Measurements from ENCODE around the gene TRIM14.
"Not testable (repeated sequence)": the region's sequence is repeated elsewhere in the genome, so short reads cannot be mapped to it uniquely, and the experiment has no call there.

The TRIM14 gene

DNA sequence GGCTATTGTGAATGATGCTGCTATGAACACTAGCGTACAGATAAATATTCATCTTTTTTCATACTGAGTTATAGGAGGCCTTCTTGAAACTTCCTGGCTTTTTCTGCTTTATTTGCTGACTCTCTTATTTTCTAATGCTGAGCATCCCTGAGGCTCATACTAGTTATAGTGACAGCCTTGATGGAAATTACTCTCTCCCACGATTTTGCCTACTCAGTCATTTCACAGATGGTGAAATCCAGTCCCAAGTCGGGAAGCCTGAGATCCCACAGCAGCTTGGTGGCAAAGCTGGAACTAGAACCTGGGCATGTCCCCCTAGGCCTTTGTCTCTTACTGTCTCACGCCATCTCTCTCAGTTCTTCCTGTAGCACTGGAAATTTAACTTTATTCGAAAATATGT is 40.1 kb downstream of the TRIM14 start:
- no peak for DNase-seq
- TF ChIP-seq, protein P1, sequence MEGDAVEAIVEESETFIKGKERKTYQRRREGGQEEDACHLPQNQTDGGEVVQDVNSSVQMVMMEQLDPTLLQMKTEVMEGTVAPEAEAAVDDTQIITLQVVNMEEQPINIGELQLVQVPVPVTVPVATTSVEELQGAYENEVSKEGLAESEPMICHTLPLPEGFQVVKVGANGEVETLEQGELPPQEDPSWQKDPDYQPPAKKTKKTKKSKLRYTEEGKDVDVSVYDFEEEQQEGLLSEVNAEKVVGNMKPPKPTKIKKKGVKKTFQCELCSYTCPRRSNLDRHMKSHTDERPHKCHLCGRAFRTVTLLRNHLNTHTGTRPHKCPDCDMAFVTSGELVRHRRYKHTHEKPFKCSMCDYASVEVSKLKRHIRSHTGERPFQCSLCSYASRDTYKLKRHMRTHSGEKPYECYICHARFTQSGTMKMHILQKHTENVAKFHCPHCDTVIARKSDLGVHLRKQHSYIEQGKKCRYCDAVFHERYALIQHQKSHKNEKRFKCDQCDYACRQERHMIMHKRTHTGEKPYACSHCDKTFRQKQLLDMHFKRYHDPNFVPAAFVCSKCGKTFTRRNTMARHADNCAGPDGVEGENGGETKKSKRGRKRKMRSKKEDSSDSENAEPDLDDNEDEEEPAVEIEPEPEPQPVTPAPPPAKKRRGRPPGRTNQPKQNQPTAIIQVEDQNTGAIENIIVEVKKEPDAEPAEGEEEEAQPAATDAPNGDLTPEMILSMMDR (IDR thresholded peaks at IDR 0.05; ENCODE audit: low read depth, low read length) = no peak
- Histone ChIP-seq H3K27ac (no peak overlapping the region), H3K4me3 (ENCODE audit: low read depth, low read length) (no peak overlapping the region), H3K36me3 (peaks cover 49% of the 10 kb centered on the region), H3K9me3 (ENCODE audit: severe bottlenecking) (no peaks in the 10 kb centered on the region), H3K27me3 (ENCODE audit: insufficient read depth, low read depth, severe bottlenecking) (no peaks in the 10 kb centered on the region)

DNA sequence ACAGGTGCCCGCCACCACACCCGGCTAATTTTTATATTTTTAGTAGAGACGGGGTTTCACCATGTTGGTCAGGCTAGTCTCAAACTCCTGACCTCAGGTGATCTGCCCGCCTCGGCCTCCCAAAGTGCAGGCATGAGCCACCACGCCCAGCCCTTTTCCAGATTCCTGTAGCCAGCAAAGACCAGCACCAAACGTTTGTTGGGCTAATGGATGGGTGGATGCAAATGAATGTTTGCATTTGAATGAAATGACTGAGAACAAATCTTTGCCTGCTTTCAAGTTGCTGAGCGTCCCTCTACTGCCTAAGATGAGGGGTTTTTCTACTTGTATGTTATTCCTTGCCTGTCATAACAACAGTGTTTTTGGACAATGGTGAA is 42.5 kb downstream of the TRIM14 start:
- H3K27me3 ChIP-seq (ENCODE audit: insufficient read depth, low read depth, severe bottlenecking); H3K9me3 ChIP-seq (ENCODE audit: severe bottlenecking); DNase-seq; H3K27ac ChIP-seq; H3K4me3 ChIP-seq (ENCODE audit: low read depth, low read length): not testable (repeated sequence)
- peaks cover 25% of the 10 kb centered on the region for H3K36me3 ChIP-seq

DNA sequence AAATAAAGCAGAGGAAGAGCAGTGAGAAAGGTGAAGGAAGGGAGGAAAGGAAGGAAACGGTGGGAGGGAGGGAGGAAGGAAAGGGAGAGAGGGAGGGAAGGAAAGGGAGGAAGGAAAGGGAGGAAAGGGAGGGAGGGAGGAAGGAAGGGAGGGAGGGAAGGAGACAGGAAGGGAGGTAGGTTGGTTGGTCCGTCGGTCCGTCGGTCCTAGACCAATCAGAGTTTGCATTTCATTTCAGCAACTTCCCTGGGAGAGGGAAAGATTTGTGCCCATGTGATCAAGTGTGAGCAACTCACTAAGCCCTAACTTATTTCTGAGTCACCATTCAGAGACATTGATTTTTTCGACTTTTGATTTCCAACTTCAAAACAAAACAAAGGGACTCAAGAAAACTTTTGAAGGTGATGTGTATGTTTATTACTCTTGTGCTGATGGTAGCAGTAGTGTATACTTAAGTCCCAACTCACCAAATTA is 43.7 kb downstream of the TRIM14 start:
- Histone ChIP-seq H3K27me3 (ENCODE audit: insufficient read depth, low read depth, severe bottlenecking) (no peaks in the 10 kb centered on the region), H3K36me3 (peaks cover 15% of the 10 kb centered on the region), H3K4me3 (ENCODE audit: low read depth, low read length) (no peak overlapping the region), H3K9me3 (ENCODE audit: severe bottlenecking) (no peaks in the 10 kb centered on the region), H3K27ac (no peak overlapping the region)
- TF ChIP-seq, protein P1 (IDR thresholded peaks at IDR 0.05; ENCODE audit: low read depth, low read length) = no peak
- DNase-seq = no peak

DNA sequence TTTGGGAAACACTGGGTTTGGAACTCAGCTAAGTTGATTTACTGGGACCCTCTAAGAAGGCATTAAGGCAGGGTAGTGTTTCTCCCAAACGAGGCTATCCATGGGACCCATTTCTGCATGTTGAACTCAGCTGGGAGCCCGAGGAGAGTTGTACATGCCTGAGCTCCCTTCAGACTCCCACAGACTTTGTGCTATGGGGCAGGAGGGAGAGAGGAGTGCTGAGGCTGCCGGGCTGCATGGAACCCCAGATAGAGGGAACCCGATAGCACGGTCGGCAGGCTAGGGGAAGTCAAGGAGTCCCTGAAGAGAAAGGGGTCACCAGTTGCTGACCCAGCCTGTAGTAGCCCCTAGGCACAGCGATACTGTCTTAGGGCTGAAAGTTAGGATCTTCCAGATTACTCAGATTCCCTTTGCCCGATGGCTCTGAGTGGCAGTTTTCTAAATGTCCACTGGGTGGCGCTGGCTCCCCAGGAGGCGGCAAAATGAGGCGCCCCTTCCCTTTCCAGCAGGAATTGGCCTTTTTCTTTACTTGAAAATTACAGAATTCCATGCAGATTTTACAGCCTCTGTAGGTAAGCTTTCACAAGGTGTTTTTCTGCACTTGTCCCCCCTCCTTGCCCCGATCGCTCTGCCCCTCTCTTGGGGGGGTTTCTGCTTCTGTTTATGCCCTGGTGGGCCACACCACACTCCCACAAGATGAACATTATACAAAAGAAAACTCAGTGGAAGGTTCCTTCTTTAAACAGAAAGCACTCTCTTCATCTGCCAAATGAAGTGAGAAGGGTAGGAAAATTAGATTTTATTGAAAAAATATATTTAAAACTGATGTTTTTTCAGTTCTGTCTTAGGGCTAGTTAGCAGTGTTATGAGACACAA is 44.7 kb downstream of the TRIM14 start:
- peak overlapping the region; percentile 51; the same call in 1 of the 2 replicates for H3K27ac ChIP-seq
- no peak overlapping the region for H3K4me3 ChIP-seq (ENCODE audit: low read depth, low read length)
- TF ChIP-seq, protein P1 (IDR thresholded peaks at IDR 0.05; ENCODE audit: low read depth, low read length) = peak; percentile 88
- H3K36me3 ChIP-seq = peaks cover 18% of the 10 kb centered on the region
- H3K9me3 ChIP-seq (ENCODE audit: severe bottlenecking) = no peaks in the 10 kb centered on the region
- DNase-seq = peak; percentile 74
- no peaks in the 10 kb centered on the region for H3K27me3 ChIP-seq (ENCODE audit: insufficient read depth, low read depth, severe bottlenecking)

DNA sequence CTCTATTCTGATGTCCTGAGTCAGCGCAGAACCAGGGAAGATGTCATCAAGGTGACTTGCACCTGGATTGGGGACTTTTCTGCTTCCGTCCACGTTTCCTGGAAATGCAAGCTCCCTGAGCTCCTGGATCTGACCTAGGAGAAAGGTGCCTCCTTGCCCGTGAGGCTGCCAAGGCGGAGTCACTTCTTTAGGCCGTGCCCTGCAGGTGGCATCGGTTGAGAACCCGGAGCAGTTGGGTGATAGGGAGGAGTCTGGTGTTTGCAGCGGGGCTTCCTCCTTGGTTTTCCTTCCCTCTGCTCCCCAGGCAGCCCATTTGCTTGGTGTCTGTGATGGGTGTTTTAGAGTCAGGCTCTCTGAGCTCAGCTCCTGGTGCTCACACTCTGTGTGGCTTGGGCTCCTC is 47.3 kb downstream of the TRIM14 start:
- TF ChIP-seq, protein P1 (IDR thresholded peaks at IDR 0.05; ENCODE audit: low read depth, low read length) = no peak
- no peak overlapping the region for H3K4me3 ChIP-seq (ENCODE audit: low read depth, low read length)
- no peaks in the 10 kb centered on the region for H3K9me3 ChIP-seq (ENCODE audit: severe bottlenecking)
- H3K27me3 ChIP-seq (ENCODE audit: insufficient read depth, low read depth, severe bottlenecking) = no peaks in the 10 kb centered on the region
- DNase-seq = no peak
- H3K36me3 ChIP-seq = peaks cover 18% of the 10 kb centered on the region
- H3K27ac ChIP-seq = no peak overlapping the region

DNA sequence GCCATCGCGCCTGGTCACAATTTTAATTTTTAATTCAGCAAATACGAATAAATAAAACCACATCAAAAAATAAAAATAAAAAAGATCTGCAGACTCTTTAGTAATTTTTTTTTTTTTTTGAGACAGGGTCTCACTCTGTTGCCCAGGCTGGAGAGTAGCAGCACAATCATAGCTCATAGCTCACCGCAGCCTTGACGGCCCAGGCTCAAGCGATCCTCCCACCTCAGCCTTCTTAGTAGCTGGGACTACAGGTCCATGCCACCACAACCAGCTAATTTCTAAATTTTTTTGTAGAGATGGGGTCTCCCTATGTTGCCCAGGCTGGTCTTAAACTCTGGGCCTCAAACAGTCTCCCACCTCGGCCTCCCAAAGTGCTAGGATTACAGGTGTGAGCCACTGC is 48.3 kb downstream of the TRIM14 start:
- H3K4me3 ChIP-seq (ENCODE audit: low read depth, low read length) = no peak overlapping the region
- no peak overlapping the region for H3K27ac ChIP-seq
- no peak for DNase-seq
- TF ChIP-seq, protein P1 (IDR thresholded peaks at IDR 0.05; ENCODE audit: low read depth, low read length) = no peak
- peaks cover 24% of the 10 kb centered on the region for H3K36me3 ChIP-seq
- no peaks in the 10 kb centered on the region for H3K9me3 ChIP-seq (ENCODE audit: severe bottlenecking)
- H3K27me3 ChIP-seq (ENCODE audit: insufficient read depth, low read depth, severe bottlenecking) = no peaks in the 10 kb centered on the region

All from WERI-Rb-1 (cell line).